ENCODE results near the gene OBSCN.

DNA sequence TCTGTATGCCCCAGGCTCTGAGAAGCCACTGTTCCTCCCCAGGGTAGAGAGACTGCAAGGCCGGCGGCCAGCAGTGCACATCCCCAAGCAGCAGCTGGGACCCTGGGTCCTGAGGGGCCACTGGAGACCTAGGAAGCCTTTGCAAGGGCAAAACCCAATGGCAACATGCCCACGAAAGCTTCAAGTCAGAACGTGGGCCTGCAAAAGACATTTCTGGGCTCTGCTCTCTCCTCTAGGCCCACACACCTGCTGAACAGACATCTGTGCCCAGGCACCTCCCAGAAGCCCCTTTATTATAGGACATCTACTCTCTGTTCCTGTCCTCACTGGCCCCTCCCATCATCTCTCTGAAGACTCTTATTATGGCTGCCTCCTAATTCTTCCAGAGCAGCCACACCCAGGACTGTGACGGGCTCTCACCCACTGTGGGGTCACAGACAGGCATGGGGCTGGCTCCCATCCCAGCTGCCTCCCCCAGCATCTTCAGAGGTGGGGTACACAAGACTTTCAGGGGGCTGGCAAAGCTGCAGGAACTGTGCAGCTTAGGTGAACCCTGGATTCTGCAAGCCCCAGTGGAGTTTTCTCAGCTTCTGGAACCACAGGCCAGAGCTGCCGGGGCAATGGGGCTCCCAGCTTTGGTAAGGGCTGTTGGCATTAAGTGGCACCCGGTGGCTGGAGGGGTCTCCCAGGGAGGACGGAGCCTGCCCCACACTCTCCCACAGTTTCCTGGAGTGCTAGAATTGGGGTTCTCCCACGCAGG, 186.1 kb downstream of the OBSCN start:
- TF ChIP-seq CTCF (IDR thresholded peaks at IDR 0.05), result no peak
- no peak for TF ChIP-seq POLR2A (IDR thresholded peaks at IDR 0.05)
- no peak for TF ChIP-seq EP300 (IDR thresholded peaks at IDR 0.05)
- no peak for TF ChIP-seq POLR2AphosphoS5 (IDR thresholded peaks at IDR 0.05)

All from suprapubic skin (tissue), 4 donors.